ENCODE results near the gene PRSS57. TPM values are rescaled to one million over a fixed set of nuclear protein-coding genes. Genes with fewer than 3 reads are reported as not detected.

Gene PRSS57
- total and polyA plus RNA-seq, 5 donors, result not detected

- peak; percentile 93 to 98 (median 98) for DNase-seq
- WGBS, result 6% methylated on average over 109 of the region's 109 CpGs
- peak; percentile 91 to 92 for ATAC-seq
- Histone ChIP-seq H3K4me1 (ENCODE audit: control insufficient read depth, insufficient read depth, low read length) (peaks cover 3% of the 10 kb centered on the region), H3K9me3 (ENCODE audit: control insufficient read depth, low read length) (no peaks in the 10 kb centered on the region), H3K27ac (ENCODE audit: low read length) (no peak within 1 kb of the TSS), H3K27me3 (ENCODE audit: control insufficient read depth, insufficient read depth) (no peaks in the 10 kb centered on the region), H3K4me3 (ENCODE audit: low read length) (peak within 1 kb of the TSS; percentile 28)
- intact Hi-C loops (cut with DNase I), result no loop called here
These were observed 55.7 kb downstream of the PRSS57 start, which contains the start of gene FGF22 for GRCh38 chr19:639253-640160. Gene FGF22, plus strand, starts transcription at chr19:639879. Its CDS starts 47 bp downstream, at chr19:639926.

DNA sequence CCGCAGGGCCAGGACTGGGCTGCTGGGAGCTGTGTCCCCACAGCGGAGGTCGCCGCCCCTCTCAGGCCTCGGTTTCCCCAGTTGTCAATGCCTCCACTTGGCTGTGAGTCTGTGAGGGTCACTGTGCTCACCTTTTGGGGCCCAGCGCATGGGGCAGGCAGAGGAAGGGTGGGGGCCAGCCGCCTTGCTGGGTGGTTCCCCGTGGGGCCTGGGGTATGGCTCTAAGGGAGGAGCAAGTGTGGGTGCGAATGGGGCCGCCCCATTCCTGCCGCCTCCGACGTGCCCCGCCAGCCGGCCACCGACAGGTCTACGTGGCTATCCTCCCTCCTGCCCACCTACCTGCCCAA, 56.4 kb downstream of the PRSS57 start:
- Histone ChIP-seq H3K4me3 (ENCODE audit: low read length) (no peak overlapping the region), H3K27ac (ENCODE audit: low read length) (no peak overlapping the region), H3K4me1 (ENCODE audit: control insufficient read depth, insufficient read depth, low read length) (peaks cover 6% of the 10 kb centered on the region), H3K9me3 (ENCODE audit: control insufficient read depth, low read length) (no peaks in the 10 kb centered on the region), H3K27me3 (ENCODE audit: control insufficient read depth, insufficient read depth) (no peaks in the 10 kb centered on the region)
- intact Hi-C loops (cut with DNase I), result no loop called here
- ATAC-seq (no peak), DNase-seq (peak in 1 of 3 donors; percentile 58)
- WGBS, result 72% methylated on average over 17 of the region's 17 CpGs

Other genes starting within 250 kb of the PRSS57 start
- gene SHC2, start 234.4 kb downstream of the PRSS57 start, total RNA-seq, result 10 to 100 TPM; 14.3 to 20.0 (median 17.6) TPM
- 21.0 TPM for gene SHC2, start 234.4 kb downstream of the PRSS57 start, polyA plus RNA-seq
- under 1 TPM; 0.28 to 0.59 (median 0.36) TPM for gene MADCAM1, start 199.0 kb downstream of the PRSS57 start, total RNA-seq
- 0.27 TPM for gene MADCAM1, start 199.0 kb downstream of the PRSS57 start, polyA plus RNA-seq
- 10 to 100 TPM; 10.9 to 15.6 (median 14.7) TPM for gene TPGS1, start 188.0 kb downstream of the PRSS57 start, total RNA-seq
- gene TPGS1, start 188.0 kb downstream of the PRSS57 start, polyA plus RNA-seq, result 21.3 TPM
- gene CDC34, start 163.7 kb downstream of the PRSS57 start, total RNA-seq, result 10 to 100 TPM; 66.8 to 78.4 (median 74.3) TPM
- gene CDC34, start 163.7 kb downstream of the PRSS57 start, polyA plus RNA-seq, result 95.8 TPM
- under 1 TPM in 2 of 4 donors, not detected in 2; 0.26 to 0.32 TPM for gene GZMM, start 151.4 kb downstream of the PRSS57 start, total RNA-seq
- gene GZMM, start 151.4 kb downstream of the PRSS57 start, polyA plus RNA-seq, result 0.43 TPM
- 1,000 to 10,000 TPM; 1,142 to 1,510 (median 1,274) TPM for gene BSG, start 122.9 kb downstream of the PRSS57 start, total RNA-seq
- 1,705 TPM for gene BSG, start 122.9 kb downstream of the PRSS57 start, polyA plus RNA-seq
- 10 to 100 TPM; 15.8 to 24.7 (median 21.7) TPM for gene HCN2, start 105.6 kb downstream of the PRSS57 start, total RNA-seq
- gene HCN2, start 105.6 kb downstream of the PRSS57 start, polyA plus RNA-seq, result 19.3 TPM
- 10 to 100 TPM; 36.1 to 46.4 (median 45.1) TPM for gene POLRMT, start 61.9 kb downstream of the PRSS57 start, total RNA-seq
- gene POLRMT, start 61.9 kb downstream of the PRSS57 start, polyA plus RNA-seq, result 36.8 TPM
- gene FGF22, start 55.6 kb downstream of the PRSS57 start, total RNA-seq, result under 1 TPM in 3 of 4 donors, not detected in 1; 0.15 to 0.34 (median 0.17) TPM
- gene FGF22, start 55.6 kb downstream of the PRSS57 start, polyA plus RNA-seq, result 0.23 TPM
- gene RNF126, start 32.2 kb downstream of the PRSS57 start, total RNA-seq, result 10 to 100 TPM; 21.7 to 37.6 (median 28.0) TPM
- gene RNF126, start 32.2 kb downstream of the PRSS57 start, polyA plus RNA-seq, result 24.5 TPM
- 100 to 1,000 TPM in 1 of 4 donors, 10 to 100 TPM in 3; 47.1 to 110 (median 61.9) TPM for gene FSTL3, start 19.1 kb downstream of the PRSS57 start, total RNA-seq
- 64.1 TPM for gene FSTL3, start 19.1 kb downstream of the PRSS57 start, polyA plus RNA-seq
- 10 to 100 TPM; 34.9 to 84.9 (median 46.9) TPM for gene PALM, start 13.5 kb upstream of the PRSS57 start, total RNA-seq
- gene PALM, start 13.5 kb upstream of the PRSS57 start, polyA plus RNA-seq, result 30.3 TPM
- gene MISP, start 55.7 kb upstream of the PRSS57 start, total RNA-seq, result under 1 TPM in 1 of 4 donors, not detected in 3; 0.22 TPM
- gene MISP, start 55.7 kb upstream of the PRSS57 start, polyA plus RNA-seq, result 0.02 TPM
- 100 to 1,000 TPM in 1 of 4 donors, 10 to 100 TPM in 3; 67.5 to 119 (median 82.3) TPM for gene PTBP1, start 102.0 kb upstream of the PRSS57 start, total RNA-seq
- gene PTBP1, start 102.0 kb upstream of the PRSS57 start, polyA plus RNA-seq, result 42.9 TPM
- gene PLPPR3, start 126.5 kb upstream of the PRSS57 start, total RNA-seq, result not detected
- 0.05 TPM for gene PLPPR3, start 126.5 kb upstream of the PRSS57 start, polyA plus RNA-seq
- not detected for gene AZU1, start 132.4 kb upstream of the PRSS57 start, total RNA-seq
- 0.11 TPM for gene AZU1, start 132.4 kb upstream of the PRSS57 start, polyA plus RNA-seq
- not detected for gene PRTN3, start 145.5 kb upstream of the PRSS57 start, total RNA-seq
- not detected for gene PRTN3, start 145.5 kb upstream of the PRSS57 start, polyA plus RNA-seq
- gene ELANE, start 156.9 kb upstream of the PRSS57 start, total RNA-seq, result 1 to 10 TPM in 3 of 4 donors, under 1 TPM in 1; 0.85 to 2.6 (median 1.9) TPM
- gene ELANE, start 156.9 kb upstream of the PRSS57 start, polyA plus RNA-seq, result 3.4 TPM
- gene CFD, start 164.2 kb upstream of the PRSS57 start, total RNA-seq, result 100 to 1,000 TPM; 221 to 590 (median 310) TPM
- 869 TPM for gene CFD, start 164.2 kb upstream of the PRSS57 start, polyA plus RNA-seq
- 10 to 100 TPM; 23.9 to 28.4 (median 25.4) TPM for gene MED16, start 197.7 kb upstream of the PRSS57 start, total RNA-seq
- gene MED16, start 197.7 kb upstream of the PRSS57 start, polyA plus RNA-seq, result 21.3 TPM
- gene RNU6-9, start 198.0 kb upstream of the PRSS57 start, total RNA-seq, result not detected
- gene RNU6-9, start 198.0 kb upstream of the PRSS57 start, polyA plus RNA-seq, result not detected
- gene R3HDM4, start 217.8 kb upstream of the PRSS57 start, total RNA-seq, result 10 to 100 TPM; 18.6 to 31.2 (median 21.2) TPM
- gene R3HDM4, start 217.8 kb upstream of the PRSS57 start, polyA plus RNA-seq, result 25.8 TPM
- gene KISS1R, start 221.9 kb upstream of the PRSS57 start, total RNA-seq, result not detected
- gene KISS1R, start 221.9 kb upstream of the PRSS57 start, polyA plus RNA-seq, result not detected
- gene ARID3A, start 230.6 kb upstream of the PRSS57 start, total RNA-seq, result 1 to 10 TPM; 4.2 to 6.2 (median 5.6) TPM
- gene ARID3A, start 230.6 kb upstream of the PRSS57 start, polyA plus RNA-seq, result 3.3 TPM